CD4-positive, alpha-beta T cell (primary cell): ENCODE data around the gene MRPL20. TPM values are rescaled to one million over a fixed set of nuclear protein-coding genes. Genes with fewer than 3 reads are reported as not detected.

ENCODE experiments used
- ATAC-seq: fragments of 200-7000 bp; cut with Tn5 transposase; one replicate; pipeline ENCODE4 v1.10.0; 2022; ENCODE audit warnings: mild to moderate bottlenecking; ENCODE audit not compliant: poor library complexity
- CTCF ChIA-PET: fragments of 350-600 bp; sonication (Branson Sonifier 250); formaldehyde crosslinking; loops from one replicate; lab custom pipeline; 2021; ENCODE audit warnings: antibody characterized with exemption, inconsistent platforms; lab: Charles Lee
- POLR2A ChIA-PET: fragments of 350-600 bp; sonication (Branson Sonifier 250); formaldehyde crosslinking; loops from one replicate; lab custom pipeline; 2021; ENCODE audit warnings: antibody characterized with exemption, inconsistent platforms; lab: Charles Lee
- DNase-seq, 14 experiments: peaks; one replicate each; pipeline ENCODE4 v3.0.0-alpha.2; 2013 to 2020; ENCODE audit warnings: mixed read lengths in 2 of 14
- H3K27ac ChIP-seq, 2 donors: one replicate each; pipeline versions ENCODE4 v1.5.1 to v1.7.0; 2013; ENCODE audit warnings: low read length in 2 of 2, low read depth in 1 of 2, mild to moderate bottlenecking in 1 of 2
- H3K27me3 ChIP-seq, 2 experiments: 1 replicate in 1 of 2; 2 replicates in 1 of 2; pipeline versions ENCODE4 v1.6.1 to v1.7.0; 2013; ENCODE audit warnings: low read length in 2 of 2, control low read depth in 1 of 2, mild to moderate bottlenecking in 1 of 2, moderate library complexity in 1 of 2; ENCODE audit not compliant: insufficient read depth in 2 of 2, control insufficient read depth in 1 of 2
- H3K36me3 ChIP-seq: one replicate; pipeline ENCODE4 v1.6.1; 2013; ENCODE audit warnings: low read length, control low read depth; ENCODE audit not compliant: insufficient read depth
- H3K4me1 ChIP-seq: one replicate; pipeline ENCODE4 v1.6.1; 2013; ENCODE audit warnings: low read length, control low read depth; ENCODE audit not compliant: insufficient read depth
- H3K4me3 ChIP-seq: one replicate; pipeline ENCODE4 v1.5.1; 2013; ENCODE audit warnings: mild to moderate bottlenecking, low read length, moderate library complexity
- H3K9me3 ChIP-seq, 2 experiments: 1 replicate in 1 of 2; 2 replicates in 1 of 2; pipeline versions ENCODE4 v1.6.1 to v1.7.0; 2013; ENCODE audit warnings: low read length in 2 of 2, mild to moderate bottlenecking in 2 of 2, control low read depth in 1 of 2, moderate library complexity in 1 of 2; ENCODE audit not compliant: control insufficient read depth in 1 of 2, insufficient read depth in 1 of 2
- H3K27ac Mint-ChIP-seq: one replicate; pipeline ENCODE4 v1.8.0; 2020; ENCODE audit warnings: mixed read lengths
- H3K27me3 Mint-ChIP-seq: one replicate; pipeline ENCODE4 v1.8.0; 2021; ENCODE audit warnings: mixed read lengths
- H3K36me3 Mint-ChIP-seq: one replicate; pipeline ENCODE4 v1.8.0; 2021; ENCODE audit warnings: low read depth, mixed read lengths
- H3K4me1 Mint-ChIP-seq: one replicate; pipeline ENCODE4 v1.8.0; 2021; ENCODE audit warnings: low read depth, mixed read lengths
- H3K4me3 Mint-ChIP-seq: one replicate; pipeline ENCODE4 v1.8.0; 2020; ENCODE audit warnings: mild to moderate bottlenecking, mixed read lengths
- H3K9me3 Mint-ChIP-seq: one replicate; pipeline ENCODE4 v1.8.0; 2020; ENCODE audit warnings: mixed read lengths
- intact Hi-C, 2 experiments: fragments of 100-400 bp; cut with DNase I in 1 of 2; cut with micrococcal nuclease in 1 of 2; formaldehyde crosslinking; loops; one replicate each; pipeline versions ENCODE4 v1.15.1 to v1.9.0; 2023 to 2025; cut with DNase I, micrococcal nuclease
- total RNA-seq, 174 experiments: library from RNA in 2 of 174; stranded (reverse) in 2 of 174; gene quantifications; one replicate each; pipeline ENCODE4 v1.2.3 and lab custom pipeline; 2021 to 2026
- TF ChIP-seq, protein P1 (sequence below): fragments of 200-600 bp; IDR thresholded peaks from one replicate; pipeline ENCODE4 v1.8.0; 2022; ENCODE audit warnings: antibody characterized with exemption, mild to moderate bottlenecking

The MRPL20 gene
- total RNA-seq, 2 experiments from 2014 or later, result 99.9 to 103 TPM

DNA sequence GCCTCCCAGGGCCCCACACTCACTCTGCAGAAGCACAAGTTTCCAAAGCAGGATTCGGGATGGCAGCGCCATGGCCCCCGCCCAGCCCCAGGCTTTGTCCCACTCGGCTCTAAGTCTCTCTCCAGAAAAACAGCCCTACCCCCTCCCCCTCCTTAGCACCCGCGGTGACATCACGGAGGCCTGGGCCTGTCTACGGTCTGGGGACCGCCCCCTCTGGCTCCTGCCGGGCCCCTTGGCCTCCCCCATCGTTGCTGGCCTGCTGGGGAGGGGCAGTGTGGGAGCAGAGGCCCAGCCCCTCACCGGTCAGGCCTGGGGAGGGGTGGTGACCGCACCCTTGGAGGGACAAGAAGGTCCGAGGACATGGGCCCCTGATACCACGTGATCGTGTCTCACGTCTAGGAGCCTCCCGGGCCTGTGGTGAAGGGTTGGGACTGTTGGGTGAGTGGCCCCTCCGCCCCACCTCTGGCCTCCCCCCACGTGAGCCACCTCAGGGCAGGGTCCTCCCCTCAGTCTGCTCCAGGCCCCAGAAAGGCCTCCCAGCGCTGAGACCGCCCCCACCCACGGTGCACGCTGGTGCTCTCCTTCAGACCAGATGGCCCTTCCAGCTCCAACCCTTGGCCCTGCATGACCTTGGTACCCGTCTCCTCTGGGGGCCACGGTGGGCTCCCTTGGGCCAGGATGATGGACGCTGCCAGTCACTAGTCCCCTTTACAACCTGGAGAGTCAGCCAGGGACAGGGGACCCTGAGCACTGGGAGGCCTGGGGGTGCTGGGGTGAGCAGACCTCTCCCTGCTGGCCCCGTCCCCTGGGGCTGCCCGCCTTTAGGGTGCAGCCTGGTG, 48.4 kb downstream of the MRPL20 start, which contains the start of gene MXRA8:
Gene MXRA8, minus strand, starts transcription at position 123 of the 839 bp plus-strand sequence. Its CDS starts 51 bp downstream, at position 72.
- H3K9me3 ChIP-seq, result peaks cover 0 to 21% of the 10 kb centered on the region in 2 experiments
- peak within 1 kb of the TSS in 1 of 2 donors; percentile 7 for H3K27ac ChIP-seq
- H3K4me3 ChIP-seq, result no peak within 1 kb of the TSS
- peaks cover 19% of the 10 kb centered on the region for H3K4me1 Mint-ChIP-seq
- CTCF ChIA-PET, result no interaction called here
- peak within 1 kb of the TSS; percentile 39 for H3K4me3 Mint-ChIP-seq
- DNase-seq (no peak), ATAC-seq (peak; percentile 54)
- H3K9me3 Mint-ChIP-seq, result no peaks in the 10 kb centered on the region
- H3K27ac Mint-ChIP-seq, result peak within 1 kb of the TSS; percentile 79
- H3K4me1 ChIP-seq, result peaks cover 36% of the 10 kb centered on the region
- no peaks in the 10 kb centered on the region for H3K36me3 Mint-ChIP-seq
- no peaks in the 10 kb centered on the region for H3K36me3 ChIP-seq
- peaks cover 33% of the 10 kb centered on the region for H3K27me3 Mint-ChIP-seq
- H3K27me3 ChIP-seq, result peaks cover 27 to 39% of the 10 kb centered on the region in 2 experiments
- POLR2A ChIA-PET, result no interaction called here
- intact Hi-C loops, result no loop called here
- TF ChIP-seq, protein P1, sequence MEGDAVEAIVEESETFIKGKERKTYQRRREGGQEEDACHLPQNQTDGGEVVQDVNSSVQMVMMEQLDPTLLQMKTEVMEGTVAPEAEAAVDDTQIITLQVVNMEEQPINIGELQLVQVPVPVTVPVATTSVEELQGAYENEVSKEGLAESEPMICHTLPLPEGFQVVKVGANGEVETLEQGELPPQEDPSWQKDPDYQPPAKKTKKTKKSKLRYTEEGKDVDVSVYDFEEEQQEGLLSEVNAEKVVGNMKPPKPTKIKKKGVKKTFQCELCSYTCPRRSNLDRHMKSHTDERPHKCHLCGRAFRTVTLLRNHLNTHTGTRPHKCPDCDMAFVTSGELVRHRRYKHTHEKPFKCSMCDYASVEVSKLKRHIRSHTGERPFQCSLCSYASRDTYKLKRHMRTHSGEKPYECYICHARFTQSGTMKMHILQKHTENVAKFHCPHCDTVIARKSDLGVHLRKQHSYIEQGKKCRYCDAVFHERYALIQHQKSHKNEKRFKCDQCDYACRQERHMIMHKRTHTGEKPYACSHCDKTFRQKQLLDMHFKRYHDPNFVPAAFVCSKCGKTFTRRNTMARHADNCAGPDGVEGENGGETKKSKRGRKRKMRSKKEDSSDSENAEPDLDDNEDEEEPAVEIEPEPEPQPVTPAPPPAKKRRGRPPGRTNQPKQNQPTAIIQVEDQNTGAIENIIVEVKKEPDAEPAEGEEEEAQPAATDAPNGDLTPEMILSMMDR, result no peak

DNA sequence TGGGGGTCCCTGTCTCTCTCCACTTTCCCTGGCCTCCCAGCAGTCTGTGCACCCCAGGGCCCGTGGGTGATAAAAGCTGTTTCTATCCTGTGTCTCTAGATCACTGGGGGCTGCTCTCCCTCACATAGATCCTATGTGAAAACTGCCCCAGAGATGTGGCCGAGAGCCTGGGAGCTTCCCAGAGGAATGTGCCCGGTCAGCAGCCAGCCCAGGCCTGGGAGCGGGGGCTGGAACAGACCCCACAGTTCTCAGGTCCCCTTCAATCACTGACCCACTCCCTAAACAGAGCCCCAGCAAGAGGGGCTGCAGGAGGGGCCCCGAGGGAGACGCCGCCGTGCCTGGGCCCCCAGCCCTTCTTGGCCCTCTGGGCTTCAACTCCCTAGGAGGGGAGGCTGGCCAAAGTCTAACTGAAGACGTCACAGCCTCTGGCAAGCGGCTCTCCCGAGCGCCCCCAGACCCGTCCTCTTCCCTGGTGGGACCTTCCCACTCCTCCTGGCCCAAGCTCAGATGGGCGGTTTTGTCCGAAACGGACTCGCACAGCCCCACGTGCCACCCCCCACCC, 49.1 kb downstream of the MRPL20 start:
- Mint-ChIP-seq H3K9me3 (no peaks in the 10 kb centered on the region), H3K36me3 (no peaks in the 10 kb centered on the region), H3K27ac (no peak overlapping the region), H3K4me1 (peaks cover 22% of the 10 kb centered on the region), H3K27me3 (peaks cover 36% of the 10 kb centered on the region), H3K4me3 (no peak overlapping the region)
- CTCF ChIA-PET, result no interaction called here
- TF ChIP-seq, protein P1, result no peak
- DNase-seq (no peak), ATAC-seq (no peak)
- H3K27ac ChIP-seq, result no peak overlapping the region
- POLR2A ChIA-PET, result no interaction called here
- intact Hi-C loops, result no loop called here
- peaks cover 43% of the 10 kb centered on the region for H3K4me1 ChIP-seq
- H3K9me3 ChIP-seq, result peaks cover 0 to 28% of the 10 kb centered on the region in 2 experiments
- H3K27me3 ChIP-seq, result peaks cover 34 to 46% of the 10 kb centered on the region in 2 experiments
- no peak overlapping the region for H3K4me3 ChIP-seq
- no peaks in the 10 kb centered on the region for H3K36me3 ChIP-seq

DNA sequence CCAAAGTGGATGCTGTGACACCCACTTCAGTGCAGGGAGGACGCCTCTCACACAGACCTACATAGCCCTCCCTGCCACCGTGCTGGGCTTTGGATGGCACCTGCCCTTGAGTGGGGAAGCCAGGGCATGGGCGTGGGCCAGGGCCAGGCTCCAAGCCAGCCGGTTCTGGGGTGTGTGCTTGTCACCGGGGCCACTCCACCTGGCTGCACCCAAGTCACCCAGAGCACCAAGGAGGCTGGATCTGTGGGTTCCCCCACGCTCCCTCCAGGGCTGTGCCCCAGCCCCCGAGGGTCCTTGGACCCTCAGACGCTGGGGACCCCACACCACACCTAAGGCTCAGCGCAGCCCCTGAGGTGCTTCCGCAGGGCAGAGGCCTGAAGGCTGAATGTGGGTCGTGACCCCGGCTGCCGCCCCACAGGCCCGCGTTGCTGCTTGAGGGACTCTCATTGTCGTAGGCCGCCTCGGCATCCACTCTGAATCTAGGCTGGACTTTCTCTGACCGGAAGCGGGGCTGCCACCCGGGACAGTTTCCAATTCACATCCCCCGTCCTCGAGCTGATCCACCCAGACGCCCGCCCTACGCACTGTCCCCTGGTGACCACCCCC, 50.2 kb downstream of the MRPL20 start:
- Histone ChIP-seq H3K27me3 (peaks cover 37 to 50% of the 10 kb centered on the region in 2 experiments), H3K9me3 (peaks cover 0 to 31% of the 10 kb centered on the region in 2 experiments), H3K27ac (no peak overlapping the region), H3K36me3 (no peaks in the 10 kb centered on the region), H3K4me3 (no peak overlapping the region), H3K4me1 (peaks cover 47% of the 10 kb centered on the region)
- no peaks in the 10 kb centered on the region for H3K36me3 Mint-ChIP-seq
- no peaks in the 10 kb centered on the region for H3K9me3 Mint-ChIP-seq
- H3K4me3 Mint-ChIP-seq, result no peak overlapping the region
- peaks cover 47% of the 10 kb centered on the region for H3K27me3 Mint-ChIP-seq
- DNase-seq (no peak), ATAC-seq (no peak)
- ChIA-PET POLR2A (no interaction called here), CTCF (no interaction called here)
- TF ChIP-seq, protein P1, result no peak
- H3K27ac Mint-ChIP-seq, result no peak overlapping the region
- intact Hi-C loops, result no loop called here
- peaks cover 32% of the 10 kb centered on the region for H3K4me1 Mint-ChIP-seq
